SH-SY5Y (cell line): Measurements from ENCODE around the gene CCDC170.

Experiments used
- GATA2 ChIP-seq: IDR thresholded peaks from 2 replicates; pipeline ENCODE4 v1.6.1; 2011; ENCODE audit warnings: mild to moderate bottlenecking, low read depth, low read length
- GATA3 ChIP-seq: IDR thresholded peaks from 2 replicates; pipeline ENCODE4 v1.6.1; 2011; ENCODE audit warnings: low read depth, mild to moderate bottlenecking, low read length, moderate library complexity

- TF ChIP-seq GATA2 (no peak), GATA3 (no peak)
These were observed 50.6 kb downstream of the CCDC170 start for GRCh38 chr6:151544453-151544852.
